Fibroblast of upper back skin (primary cell): ENCODE results near the gene MMP10.
"Not testable (repeated sequence)": the region's sequence is repeated elsewhere in the genome, so short reads cannot be mapped to it uniquely, and the experiment has no call there.

Experiments used
- DNase-seq: peaks from one replicate; pipeline ENCODE4 v3.0.0-alpha.2; 2013

MMP10 gene

DNA sequence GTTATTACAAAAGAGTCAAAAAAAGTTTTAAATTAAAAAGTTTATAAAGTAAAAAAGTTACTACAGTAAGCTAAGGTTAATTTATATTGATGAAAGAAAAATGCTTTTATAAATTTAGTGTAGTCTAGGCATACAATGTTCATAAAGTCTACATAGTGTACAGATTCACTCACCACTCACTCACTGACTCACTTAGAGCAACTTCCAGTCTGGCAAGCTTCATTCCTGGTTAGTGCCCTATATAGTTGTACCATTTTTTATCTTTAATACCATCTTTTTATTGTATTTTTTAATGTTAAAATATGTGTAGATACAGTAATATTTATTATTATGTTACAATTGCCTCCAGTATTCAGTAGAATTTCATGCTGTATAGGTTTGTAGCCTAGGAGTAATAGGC lies 2.6 kb upstream of the MMP10 start:
- no peak for DNase-seq

DNA sequence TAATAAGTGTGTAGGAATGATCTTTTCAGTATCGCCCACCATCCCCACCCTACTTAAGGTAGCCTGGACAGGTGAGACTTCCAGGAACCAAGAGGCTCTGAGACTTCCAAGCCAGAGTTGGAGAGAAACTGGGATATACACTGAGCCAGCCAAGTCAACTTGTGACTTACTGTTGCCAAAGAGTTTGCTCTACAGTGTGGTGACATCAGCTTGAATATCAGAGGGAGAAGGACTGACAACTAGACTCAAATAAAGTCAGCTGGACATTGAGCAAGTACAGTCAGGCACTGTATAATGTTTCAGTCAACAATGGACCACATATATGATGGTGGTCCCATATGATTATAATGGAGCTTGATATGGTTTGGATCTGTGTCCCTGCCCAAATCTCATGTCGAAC lies 1.2 kb upstream of the MMP10 start:
- DNase-seq = no peak

DNA sequence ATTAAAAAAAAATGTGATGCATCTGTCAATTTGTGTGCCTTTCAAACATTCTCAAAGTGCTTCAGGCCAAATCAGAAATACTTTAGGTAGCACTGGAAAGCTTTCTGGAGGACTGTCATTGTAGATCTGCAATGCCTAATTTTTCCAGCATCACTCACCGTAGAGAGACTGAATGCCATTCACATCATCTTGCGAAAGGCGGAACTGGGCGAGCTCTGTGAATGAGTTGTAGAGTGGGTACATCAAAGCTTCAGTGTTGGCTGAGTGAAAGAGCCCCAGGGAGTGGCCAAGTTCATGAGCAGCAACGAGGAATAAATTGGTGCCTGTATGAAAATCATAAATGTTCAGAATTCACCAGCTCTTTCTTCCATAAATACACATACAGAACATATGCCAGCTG lies 4.0 kb downstream of the MMP10 start:
- no peak for DNase-seq

DNA sequence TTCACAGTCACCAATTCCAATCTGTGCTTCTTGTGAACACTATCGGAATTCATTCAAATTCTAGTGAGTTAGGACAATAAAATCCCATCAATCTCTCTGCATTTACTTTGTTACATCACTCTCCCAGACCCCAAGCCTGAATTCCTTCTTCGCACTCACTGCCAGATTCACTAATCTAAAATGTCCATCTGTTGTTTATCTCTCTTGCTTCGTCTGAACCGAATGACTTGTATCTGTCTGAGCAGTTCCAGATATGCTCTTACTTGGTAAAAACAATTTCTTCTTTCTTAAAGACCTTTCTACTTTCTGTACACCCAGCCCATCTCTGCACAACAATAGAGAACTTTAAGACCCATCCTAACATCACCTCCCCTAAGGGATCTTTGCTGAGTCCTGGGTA lies 7.0 kb downstream of the MMP10 start:
- DNase-seq = peak; percentile 36

DNA sequence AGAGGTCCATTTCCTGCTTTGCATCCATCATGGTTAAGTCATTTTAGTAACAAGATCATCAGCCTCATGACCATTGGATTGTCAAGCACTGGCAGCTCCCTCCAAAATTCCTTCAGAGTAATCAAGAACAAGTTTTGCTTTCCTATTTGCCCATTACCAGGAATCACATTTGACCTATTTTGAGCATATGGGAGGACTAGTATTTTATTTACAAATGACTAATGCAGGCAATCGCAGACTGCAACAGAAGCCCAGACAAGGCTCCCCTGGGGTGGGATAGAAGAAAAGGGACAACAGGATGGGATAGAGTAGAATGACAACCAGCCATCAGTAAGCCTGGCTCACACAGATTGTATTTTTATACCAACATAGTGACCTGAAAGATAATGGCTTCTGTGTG lies 9.1 kb downstream of the MMP10 start:
- DNase-seq = peak; percentile 23

DNA sequence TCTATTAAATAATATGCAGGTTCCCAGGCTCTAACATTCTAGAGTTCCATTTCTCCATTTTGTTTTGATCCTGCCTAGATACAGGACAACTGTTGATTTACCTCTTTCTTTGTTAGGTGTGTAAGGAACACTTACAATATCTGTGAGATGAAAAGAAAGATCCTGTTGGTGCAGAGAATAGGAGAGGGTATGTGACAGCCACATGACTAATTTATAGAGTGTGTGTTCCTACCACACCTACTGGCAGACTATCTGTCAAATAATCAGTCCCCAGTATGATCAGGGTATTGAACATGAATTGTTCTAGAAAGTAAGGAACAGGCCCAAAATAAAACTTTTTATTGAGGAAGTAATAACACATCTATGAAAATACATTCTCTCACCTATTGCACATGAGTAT lies 10.2 kb downstream of the MMP10 start:
- no peak for DNase-seq

DNA sequence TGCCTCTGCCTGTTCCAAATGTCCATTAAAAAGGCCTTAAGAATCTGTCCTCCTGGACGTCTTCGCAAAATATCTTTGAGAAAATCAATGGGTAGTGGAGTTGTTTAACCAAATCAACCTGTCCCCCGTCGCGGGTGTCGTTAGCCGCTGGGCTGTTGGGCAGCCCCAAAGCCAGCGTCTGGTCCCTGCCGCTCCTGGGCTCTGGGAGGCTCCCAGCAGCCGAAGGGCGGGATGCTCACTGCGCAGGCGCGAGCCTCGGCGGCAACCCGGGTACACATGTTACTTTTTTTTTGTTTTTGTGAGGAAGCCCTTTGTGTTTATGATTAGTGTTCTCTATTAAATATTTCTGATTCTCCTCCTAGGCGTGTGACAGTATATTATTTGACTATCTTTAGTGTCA lies 12.6 kb downstream of the MMP10 start:
- no peak for DNase-seq

DNA sequence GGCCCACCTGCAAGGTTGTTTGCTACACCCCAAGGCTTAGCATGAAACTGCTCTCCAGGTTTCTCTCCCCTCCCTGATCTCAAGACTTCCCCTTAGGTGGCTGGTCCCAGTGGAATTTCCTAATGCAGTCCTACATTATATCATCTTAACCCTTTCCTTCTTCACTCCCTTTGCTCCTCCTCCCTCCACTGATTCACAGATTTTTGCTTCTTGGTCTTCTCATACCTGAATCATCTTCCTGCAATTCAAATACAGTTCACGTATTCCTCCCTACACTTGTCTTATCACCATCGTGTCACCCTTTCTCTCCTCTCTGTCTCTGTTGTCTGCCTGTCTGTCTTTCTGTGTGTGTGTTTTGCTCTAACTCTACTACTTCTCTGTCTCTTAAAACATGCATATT lies 17.0 kb downstream of the MMP10 start:
- peak; percentile 34 for DNase-seq

DNA sequence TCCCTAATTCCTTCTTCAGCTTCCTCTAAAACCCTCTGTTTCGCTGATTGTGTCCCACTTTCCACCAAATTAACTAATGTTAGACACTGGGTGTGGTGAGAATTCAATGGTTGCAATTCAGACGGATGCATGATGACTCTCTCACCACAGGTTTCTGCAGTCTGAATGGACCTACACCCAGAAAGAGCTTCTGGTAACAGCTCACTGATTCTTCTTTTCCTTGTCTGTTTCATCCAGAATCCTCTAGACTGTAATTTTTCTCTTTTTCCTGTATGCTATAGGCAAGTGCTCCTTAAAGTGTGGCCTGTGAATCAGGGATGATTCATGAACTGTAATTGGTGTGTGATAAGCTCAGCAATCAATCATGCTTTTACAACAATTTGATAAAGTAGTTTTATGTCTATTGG lies 18.1 kb downstream of the MMP10 start:
- peak; percentile 84 for DNase-seq

DNA sequence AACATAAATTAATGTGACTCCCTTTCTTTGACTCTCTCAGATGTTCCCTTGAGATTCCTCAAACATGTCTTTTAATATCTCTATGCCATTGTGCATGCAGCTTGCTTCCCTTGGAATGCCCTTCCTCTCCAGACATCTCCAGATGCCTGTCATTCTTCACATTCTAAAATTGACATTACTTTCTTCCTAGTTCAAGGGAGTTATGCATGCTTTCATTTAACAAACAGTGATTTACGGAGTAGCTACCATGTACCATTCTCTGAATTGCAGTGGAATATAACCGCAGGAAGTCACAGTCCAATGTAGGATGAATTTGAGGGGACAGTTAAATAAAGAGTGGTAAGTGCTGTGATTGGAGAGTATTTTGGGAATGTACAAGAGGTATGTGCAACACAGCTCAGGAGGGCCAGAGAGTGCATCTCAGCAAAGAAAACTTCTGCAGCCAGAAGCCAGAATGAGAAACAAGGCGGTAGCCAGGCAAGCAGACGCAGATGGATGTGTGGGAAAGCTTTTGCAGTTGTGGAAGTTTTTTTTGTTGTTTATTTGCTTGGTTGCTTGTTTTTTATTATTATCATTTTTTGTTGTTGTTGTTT lies 18.7 kb downstream of the MMP10 start:
- peak; percentile 96 for DNase-seq

DNA sequence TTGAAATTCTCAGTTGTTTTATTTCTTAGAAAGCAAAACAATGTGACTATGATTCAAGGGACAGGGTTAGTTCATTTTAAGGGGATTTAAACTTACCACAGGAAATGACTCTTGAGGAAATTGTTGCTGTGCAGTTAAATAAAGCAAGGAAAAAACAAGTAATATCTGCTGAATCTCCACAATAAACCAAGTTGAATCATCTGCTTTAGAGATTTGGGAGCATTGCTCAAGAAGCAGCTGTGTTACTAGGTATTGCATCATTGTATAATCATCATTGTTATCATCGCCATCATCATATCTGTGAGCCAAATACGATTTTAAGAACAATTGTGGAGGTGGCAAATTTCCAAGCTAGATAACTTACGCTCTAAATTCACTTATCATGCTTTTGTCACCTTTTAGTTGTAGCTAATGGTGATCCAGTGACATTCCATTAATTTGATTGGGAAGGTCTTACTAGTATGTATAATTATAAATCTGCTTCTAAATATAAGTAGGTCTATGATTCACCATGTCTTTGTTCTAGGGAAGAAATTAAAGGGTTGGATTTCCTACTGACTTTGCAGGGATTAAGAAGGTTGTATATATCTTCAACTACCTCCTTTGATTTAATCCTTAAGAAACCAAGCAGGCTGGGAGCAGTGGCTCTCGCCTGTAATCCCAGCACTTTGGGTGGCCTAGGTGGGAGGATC lies 19.9 kb downstream of the MMP10 start:
- peak; percentile 96 for DNase-seq

DNA sequence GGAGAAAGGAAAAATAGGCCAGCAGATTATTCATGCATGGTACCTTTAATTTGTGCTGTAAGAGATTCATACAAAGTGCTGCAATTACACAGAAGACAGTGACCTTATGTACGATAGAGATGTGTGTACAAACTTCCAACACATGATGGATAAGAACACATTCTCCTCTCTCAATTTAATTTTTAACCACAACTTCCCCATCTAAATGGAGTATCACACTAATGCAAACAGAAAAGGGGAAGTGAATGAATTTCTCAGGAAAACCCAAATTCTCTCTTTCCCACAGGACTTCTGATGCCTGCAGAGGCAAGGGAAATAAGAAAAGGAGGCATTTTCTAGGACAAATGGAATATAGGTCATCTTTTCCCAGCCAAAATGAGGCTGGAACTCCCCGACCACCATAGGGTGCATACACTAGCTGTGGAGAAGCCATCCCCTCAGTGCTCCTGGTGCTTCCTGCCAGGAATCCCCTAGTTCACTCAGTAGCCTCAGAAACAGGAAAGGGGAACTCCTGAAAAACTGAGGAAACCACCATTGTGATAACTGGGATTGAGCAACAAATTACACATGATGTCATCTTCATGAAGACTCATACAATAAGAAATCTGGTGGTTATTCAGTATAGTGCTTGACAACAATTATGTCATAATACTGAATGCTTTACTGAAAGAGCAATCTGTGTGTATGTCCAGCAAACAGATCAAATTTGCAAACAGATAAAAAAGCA lies 22.4 kb downstream of the MMP10 start:
- DNase-seq = peak; percentile 58

DNA sequence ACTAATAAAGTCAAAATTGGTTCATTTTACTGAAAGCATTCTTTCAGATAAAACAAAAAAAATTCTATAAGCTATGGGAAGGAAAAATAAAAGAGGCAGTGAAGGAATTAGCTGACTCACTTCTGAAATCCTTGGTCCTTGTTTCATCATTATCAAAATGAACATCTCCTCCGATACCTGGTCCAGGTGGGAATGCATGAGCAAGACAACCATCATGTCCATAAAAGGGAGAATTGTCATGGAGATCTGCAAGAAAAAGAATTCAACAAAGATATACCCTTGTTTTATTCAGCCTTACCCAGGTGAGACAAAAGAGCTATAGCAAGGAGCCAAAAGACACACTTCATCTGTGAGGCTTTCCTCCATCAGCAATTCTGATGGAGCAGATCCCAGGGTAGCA lies 27.2 kb downstream of the MMP10 start:
- DNase-seq = no peak

DNA sequence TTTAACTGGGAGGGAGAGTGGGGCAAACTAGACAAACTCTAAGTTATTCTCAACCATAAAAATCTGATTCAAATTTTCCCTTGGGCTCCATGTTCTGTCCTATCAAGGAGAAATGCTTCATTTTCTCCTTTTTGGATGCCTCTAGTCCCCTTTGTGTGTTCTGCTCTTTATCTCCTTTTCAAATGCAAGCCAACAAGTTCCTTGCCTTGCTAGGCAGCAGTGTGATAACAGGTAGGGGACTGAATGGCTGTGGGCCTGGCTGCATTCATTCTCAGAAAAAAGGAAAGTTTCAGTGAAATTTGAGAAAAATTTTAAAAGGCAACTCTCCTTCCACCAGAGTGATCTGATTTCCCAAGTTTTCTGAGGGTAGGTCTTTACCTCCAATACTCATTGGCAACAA lies 28.8 kb downstream of the MMP10 start:
- DNase-seq = no peak

DNA sequence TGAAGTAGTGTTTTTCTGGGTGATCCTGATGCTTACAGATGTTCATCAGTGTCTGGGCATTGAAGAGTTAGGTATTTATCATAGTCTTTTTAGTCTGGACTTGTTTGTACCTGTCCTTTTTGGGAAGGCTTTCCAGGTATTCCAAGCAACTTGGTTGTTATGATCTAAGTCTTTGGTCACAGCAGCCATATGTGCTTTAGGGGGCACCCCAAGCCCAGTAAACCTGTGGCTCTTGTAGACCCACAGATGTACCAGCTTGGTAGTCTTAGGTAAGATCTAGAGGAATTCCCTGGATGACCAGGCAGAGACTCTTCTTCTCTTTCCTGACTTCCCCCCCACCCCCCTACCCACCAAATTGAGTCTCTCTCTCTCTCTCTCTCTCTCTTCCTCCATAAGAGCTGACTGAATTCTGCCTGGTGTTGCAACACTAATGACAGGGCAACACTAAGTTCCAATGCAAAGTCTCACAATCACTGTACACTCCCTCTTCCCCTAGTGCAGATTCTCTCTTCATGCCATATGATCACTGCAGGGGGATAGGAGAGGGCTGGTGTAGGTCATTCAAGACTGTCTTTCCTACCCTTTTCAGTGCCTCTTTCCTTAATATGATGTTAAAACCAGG lies 31.2 kb downstream of the MMP10 start:
- no peak for DNase-seq

DNA sequence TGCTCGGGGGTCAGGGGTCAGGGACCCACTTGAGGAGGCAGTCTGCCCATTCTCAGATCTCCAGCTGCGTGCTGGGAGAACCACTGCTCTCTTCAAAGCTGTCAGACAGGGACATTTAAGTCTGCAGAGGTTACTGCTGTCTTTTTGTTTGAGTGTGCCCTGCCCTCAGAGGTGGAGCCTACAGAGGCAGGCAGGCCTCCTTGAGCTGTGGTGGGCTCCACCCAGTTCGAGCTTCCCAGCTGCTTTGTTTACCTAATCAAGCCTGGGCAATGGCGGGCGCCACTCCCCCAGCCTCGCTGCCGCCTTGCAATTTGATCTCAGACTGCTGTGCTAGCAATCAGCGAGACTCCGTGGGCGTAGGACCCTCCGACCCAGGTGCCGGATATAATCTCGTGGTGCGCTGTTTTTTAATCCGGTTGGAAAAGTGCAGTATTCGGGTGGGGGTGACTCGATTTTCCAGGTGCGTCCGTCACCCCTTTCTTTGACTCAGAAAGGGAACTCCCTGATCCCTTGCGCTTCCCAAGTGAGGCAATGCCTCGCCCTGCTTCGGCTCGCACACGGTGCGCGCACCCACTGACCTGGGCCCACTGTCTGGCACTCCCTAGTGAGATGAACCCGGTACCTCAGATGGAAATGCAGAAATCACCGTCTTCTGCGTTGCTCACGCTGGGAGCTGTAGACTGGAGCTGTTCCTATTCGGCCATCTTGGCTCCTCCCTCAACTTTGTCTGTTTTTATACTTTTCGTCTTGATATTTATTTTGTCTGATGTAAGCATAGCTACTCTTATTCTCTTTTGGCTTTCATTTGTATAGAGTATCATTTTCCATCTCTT lies 33.5 kb downstream of the MMP10 start:
- DNase-seq = not testable (repeated sequence)

DNA sequence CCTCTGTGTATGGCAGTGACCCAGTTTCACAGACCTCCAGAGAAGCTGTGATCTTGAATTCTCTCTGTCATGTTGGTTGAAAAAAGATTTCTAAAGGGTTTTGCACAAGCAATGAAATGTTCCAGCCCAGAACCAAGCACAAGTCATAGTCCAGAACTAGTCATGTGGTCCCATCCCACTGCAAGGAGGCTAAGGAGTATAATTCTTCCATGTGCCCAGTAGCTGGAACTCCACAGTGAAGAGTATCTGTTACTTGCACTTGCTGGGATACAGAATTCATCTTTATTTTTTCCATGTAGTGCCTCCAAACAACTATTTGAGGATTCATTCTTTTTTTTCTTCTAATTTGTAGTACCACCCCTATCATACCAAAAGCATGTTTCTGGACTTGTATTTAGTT lies 45.8 kb downstream of the MMP10 start:
- no peak for DNase-seq

DNA sequence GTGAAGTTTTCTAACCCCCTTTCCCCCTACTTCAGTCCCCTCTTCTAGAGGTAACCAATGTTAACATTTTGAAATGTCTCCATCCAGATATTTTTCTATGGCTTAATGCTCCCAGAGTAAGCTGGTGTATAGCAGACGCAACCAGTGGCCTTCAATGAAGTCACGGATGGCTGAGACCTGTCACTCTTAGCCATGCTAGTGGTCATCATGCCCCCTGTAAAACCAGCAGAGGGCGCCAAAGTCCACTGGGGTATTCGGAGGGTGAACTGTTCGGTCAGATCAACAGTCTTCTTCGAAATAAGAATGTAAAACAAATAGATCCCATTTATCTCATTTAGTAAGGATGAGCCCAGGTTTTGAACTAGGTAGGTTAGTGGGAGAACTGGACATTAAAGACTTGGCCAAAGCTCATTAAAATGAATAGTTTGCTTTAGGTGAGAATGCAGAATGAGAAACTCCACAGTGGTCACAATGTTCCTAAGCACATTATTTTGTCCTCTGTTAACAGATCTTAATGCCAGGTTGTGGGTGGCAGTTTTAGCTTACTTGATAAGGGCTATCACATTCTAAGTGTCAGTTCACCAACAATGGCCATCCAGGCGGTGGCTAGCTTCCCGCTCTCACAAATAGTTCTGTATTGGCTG lies 47.1 kb downstream of the MMP10 start:
- DNase-seq = peak; percentile 64

DNA sequence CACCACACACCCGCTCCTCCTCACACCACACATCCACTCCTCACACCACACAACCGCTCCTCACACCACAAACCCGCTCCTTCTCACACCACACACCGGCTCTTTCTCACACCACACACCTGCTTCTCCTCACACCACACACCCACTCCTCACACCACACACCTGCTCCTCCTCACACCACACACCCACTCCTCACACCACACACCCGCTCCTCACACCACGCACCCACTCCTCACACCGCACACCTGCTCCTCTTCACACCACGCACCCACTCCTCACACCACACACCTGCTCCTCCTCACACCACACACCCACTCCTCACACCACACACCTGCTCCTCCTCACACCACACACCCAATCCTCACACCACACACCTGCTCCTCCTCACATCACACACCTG lies 49.5 kb downstream of the MMP10 start:
- DNase-seq = not testable (repeated sequence)

DNA sequence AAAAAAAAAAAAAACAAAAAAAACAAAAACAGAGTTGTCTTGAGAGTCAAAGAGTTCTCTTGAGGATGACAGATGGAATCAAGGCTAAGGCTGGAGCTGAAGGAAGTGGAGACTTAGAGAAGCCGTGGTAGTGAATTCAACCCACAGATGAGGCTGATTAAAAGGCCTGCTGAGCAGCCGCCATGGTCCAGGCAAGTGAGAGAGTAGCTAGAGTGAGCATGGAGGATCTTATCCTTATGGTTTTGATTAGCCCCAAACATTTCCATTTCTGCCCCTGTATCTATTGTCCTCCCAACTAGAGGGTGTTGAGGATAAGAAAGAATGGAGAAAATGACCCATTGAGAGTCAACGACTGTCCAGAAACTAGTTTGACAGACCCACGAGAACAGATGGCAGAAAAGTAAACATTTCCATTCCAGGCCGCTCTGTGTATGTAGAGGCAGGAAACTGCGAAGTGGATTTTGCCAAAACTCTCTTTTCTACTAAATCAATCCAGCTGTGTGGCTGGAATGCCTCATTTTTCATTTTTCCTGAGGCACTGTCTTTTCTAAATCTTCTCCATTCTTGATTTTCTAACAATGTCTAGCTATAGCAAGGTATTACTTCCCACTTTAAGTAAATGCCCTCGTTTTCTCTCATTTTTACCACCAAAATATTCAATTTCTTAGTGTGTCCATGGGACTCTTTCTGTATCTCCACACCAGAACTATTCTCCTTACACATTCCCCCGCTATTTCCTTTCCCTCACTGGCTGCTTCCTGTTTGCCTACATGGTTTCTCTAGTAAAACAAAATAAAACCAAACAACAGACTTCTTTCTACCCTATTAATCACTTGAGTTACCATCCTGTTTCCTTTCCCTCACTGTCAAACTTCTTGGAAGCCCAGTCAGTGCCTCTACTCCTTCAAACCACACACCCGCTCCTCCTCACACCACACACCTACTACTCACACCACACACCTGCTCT lies 50.3 kb downstream of the MMP10 start:
- peak; percentile 67 for DNase-seq

DNA sequence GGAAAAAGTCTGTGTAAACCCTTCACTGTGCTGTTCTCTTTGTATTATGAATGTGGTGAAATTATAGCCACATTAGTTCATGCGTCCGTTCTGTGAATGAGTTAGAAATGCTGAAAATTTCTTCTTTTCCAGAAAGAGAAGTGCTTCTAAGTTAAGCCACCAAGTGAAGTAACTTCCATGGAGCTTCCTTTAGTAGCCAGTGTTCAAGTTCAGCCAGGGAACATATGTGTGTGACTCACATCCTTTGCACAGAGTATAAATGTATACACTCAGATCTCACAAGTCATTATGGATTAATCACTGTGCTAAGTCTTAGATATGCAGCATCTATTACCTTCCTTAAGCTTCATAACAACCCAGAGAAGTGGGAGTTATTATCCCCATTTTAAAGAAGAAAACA lies 52.5 kb downstream of the MMP10 start:
- peak; percentile 87 for DNase-seq
